ENCODE measurements around the gene NTRK1. TPM values are rescaled to one million over a fixed set of nuclear protein-coding genes. Genes with fewer than 3 reads are reported as not detected.

Gene NTRK1
- total RNA-seq, 1 donor from 2014 or later: not detected

DNA sequence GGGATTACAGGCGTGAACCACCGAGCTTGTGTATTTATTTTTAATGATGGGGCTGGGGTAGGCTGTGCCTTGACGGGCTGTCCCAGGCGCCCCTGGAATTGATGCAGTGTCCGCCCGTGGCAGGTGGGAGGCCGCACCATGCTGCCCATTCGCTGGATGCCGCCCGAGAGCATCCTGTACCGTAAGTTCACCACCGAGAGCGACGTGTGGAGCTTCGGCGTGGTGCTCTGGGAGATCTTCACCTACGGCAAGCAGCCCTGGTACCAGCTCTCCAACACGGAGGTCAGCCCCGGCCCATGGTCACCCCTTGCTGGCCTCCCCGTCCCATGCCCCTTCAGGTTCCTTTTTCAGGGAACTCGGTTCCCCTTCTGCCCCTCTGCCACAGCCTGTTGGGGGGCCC is 19.2 kb downstream of the NTRK1 start:
- Mint-ChIP-seq H3K9me3 (ENCODE audit: unreplicated experiment) (no peaks in the 10 kb centered on the region), H3K36me3 (ENCODE audit: unreplicated experiment) (no peaks in the 10 kb centered on the region), H3K4me3 (ENCODE audit: unreplicated experiment) (no peak overlapping the region), H3K4me1 (ENCODE audit: unreplicated experiment) (no peaks in the 10 kb centered on the region), H3K27ac (ENCODE audit: unreplicated experiment) (no peak overlapping the region), H3K27me3 (ENCODE audit: unreplicated experiment) (peaks cover 62% of the 10 kb centered on the region)
- no peak for DNase-seq (ENCODE audit: extremely low spot score, unreplicated experiment)
- TF ChIP-seq, protein P1, sequence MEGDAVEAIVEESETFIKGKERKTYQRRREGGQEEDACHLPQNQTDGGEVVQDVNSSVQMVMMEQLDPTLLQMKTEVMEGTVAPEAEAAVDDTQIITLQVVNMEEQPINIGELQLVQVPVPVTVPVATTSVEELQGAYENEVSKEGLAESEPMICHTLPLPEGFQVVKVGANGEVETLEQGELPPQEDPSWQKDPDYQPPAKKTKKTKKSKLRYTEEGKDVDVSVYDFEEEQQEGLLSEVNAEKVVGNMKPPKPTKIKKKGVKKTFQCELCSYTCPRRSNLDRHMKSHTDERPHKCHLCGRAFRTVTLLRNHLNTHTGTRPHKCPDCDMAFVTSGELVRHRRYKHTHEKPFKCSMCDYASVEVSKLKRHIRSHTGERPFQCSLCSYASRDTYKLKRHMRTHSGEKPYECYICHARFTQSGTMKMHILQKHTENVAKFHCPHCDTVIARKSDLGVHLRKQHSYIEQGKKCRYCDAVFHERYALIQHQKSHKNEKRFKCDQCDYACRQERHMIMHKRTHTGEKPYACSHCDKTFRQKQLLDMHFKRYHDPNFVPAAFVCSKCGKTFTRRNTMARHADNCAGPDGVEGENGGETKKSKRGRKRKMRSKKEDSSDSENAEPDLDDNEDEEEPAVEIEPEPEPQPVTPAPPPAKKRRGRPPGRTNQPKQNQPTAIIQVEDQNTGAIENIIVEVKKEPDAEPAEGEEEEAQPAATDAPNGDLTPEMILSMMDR (IDR thresholded peaks at IDR 0.05): no peak

DNA sequence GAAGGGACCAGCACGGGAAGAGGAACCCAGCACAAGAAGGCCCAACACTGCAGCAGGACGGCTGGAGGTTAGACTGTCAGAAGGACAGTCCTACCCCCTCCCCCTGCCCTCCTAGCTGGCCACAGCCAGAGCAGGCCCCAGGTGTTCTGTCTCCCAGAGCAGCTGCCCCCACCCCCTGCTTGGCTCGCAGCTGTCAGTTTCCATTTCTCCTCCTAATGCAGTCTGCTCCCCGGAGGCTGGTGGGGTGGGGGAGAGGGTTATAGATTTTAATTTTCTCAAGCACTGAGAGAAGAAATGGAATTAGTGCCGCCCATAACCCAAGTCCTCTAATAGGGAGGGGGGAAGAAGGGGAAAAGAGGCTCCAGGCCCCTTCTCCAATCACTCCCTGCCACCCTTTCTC is 19.8 kb downstream of the NTRK1 start:
- no peaks in the 10 kb centered on the region for H3K4me1 Mint-ChIP-seq (ENCODE audit: unreplicated experiment)
- no peak overlapping the region for H3K4me3 Mint-ChIP-seq (ENCODE audit: unreplicated experiment)
- no peaks in the 10 kb centered on the region for H3K9me3 Mint-ChIP-seq (ENCODE audit: unreplicated experiment)
- TF ChIP-seq, protein P1 (IDR thresholded peaks at IDR 0.05): no peak
- peaks cover 66% of the 10 kb centered on the region for H3K27me3 Mint-ChIP-seq (ENCODE audit: unreplicated experiment)
- no peaks in the 10 kb centered on the region for H3K36me3 Mint-ChIP-seq (ENCODE audit: unreplicated experiment)
- no peak overlapping the region for H3K27ac Mint-ChIP-seq (ENCODE audit: unreplicated experiment)
- DNase-seq (ENCODE audit: extremely low spot score, unreplicated experiment): no peak

DNA sequence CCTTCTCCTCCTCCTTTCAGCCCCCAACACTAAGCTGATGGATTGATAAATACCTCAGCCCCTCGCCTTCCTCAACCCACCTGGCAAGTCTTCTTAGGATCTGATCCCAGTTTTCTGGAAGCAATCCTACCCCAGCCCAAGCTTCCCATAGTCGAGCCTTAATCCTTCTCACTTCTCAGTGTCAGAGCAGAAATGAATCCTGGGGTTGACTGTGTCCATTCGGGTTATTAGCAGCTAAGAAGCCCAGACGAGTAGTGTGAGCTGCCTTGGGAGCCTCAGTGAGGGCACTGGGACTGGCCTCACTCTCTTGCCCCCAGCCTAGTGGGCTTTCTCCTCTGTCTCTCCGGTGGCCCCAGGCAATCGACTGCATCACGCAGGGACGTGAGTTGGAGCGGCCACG is 20.4 kb downstream of the NTRK1 start:
- Mint-ChIP-seq H3K27ac (ENCODE audit: unreplicated experiment) (no peak overlapping the region), H3K4me1 (ENCODE audit: unreplicated experiment) (no peaks in the 10 kb centered on the region), H3K9me3 (ENCODE audit: unreplicated experiment) (no peaks in the 10 kb centered on the region), H3K27me3 (ENCODE audit: unreplicated experiment) (peaks cover 73% of the 10 kb centered on the region), H3K36me3 (ENCODE audit: unreplicated experiment) (no peaks in the 10 kb centered on the region), H3K4me3 (ENCODE audit: unreplicated experiment) (no peak overlapping the region)
- TF ChIP-seq, protein P1 (IDR thresholded peaks at IDR 0.05): no peak
- no peak for DNase-seq (ENCODE audit: extremely low spot score, unreplicated experiment)

DNA sequence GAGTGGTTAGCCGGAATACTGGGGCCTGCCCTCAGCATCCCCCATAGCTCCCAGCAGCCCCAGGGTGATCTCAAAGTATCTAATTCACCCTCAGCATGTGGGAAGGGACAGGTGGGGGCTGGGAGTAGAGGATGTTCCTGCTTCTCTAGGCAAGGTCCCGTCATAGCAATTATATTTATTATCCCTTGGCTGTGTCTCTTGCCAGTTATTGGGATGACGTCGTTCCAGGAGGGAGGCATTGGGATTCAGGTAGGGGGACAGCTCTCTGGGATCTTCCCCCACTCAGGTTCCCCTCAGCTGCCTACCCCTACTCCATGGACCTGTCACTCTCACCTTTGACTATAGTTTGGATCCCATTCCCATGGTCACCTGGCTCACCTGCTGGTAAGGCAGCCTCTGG is 21.0 kb downstream of the NTRK1 start:
- no peak for DNase-seq (ENCODE audit: extremely low spot score, unreplicated experiment)
- Mint-ChIP-seq H3K9me3 (ENCODE audit: unreplicated experiment) (no peaks in the 10 kb centered on the region), H3K4me1 (ENCODE audit: unreplicated experiment) (no peaks in the 10 kb centered on the region), H3K4me3 (ENCODE audit: unreplicated experiment) (no peak overlapping the region), H3K27ac (ENCODE audit: unreplicated experiment) (no peak overlapping the region), H3K36me3 (ENCODE audit: unreplicated experiment) (no peaks in the 10 kb centered on the region), H3K27me3 (ENCODE audit: unreplicated experiment) (peaks cover 75% of the 10 kb centered on the region)
- TF ChIP-seq, protein P1 (IDR thresholded peaks at IDR 0.05): no peak

DNA sequence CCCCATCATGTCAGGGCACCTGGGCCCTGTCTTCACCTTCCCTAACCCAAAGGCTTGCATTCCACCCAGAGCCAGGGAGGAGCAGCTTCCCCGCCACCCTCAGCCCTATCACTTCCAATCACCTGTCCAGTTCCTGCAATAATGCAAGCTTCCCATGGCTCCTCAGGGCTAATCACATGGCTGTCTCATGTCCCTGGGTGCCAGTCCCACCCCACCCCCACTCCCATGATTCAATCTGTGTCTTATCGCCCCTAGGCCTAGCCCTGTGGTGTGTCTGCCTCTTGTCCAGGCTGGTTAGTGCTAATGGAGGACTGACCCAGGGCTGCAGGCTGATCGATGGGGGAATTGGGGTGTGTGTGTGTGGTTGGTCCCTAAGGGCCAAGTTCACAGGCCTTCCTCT is 21.9 kb downstream of the NTRK1 start:
- Mint-ChIP-seq H3K36me3 (ENCODE audit: unreplicated experiment) (no peaks in the 10 kb centered on the region), H3K4me3 (ENCODE audit: unreplicated experiment) (no peak overlapping the region), H3K27me3 (ENCODE audit: unreplicated experiment) (peaks cover 77% of the 10 kb centered on the region), H3K9me3 (ENCODE audit: unreplicated experiment) (no peaks in the 10 kb centered on the region), H3K27ac (ENCODE audit: unreplicated experiment) (no peak overlapping the region), H3K4me1 (ENCODE audit: unreplicated experiment) (no peaks in the 10 kb centered on the region)
- TF ChIP-seq, protein P1 (IDR thresholded peaks at IDR 0.05): no peak
- DNase-seq (ENCODE audit: extremely low spot score, unreplicated experiment): no peak

Measured in osteocyte (in vitro differentiated cells).